B cell (primary cell): Measurements from ENCODE around the gene ATP6V1C2.

Experiments
- EZH2 ChIP-seq: IDR thresholded peaks from 2 replicates; pipeline ENCODE4 v1.6.1; 2012; ENCODE audit warnings: borderline replicate concordance, low read depth, mild to moderate bottlenecking, moderate library complexity, low read length; ENCODE audit not compliant: insufficient read depth, poor library complexity, severe bottlenecking
- TF ChIP-seq, protein P1 (sequence below): fragments of 200-600 bp; IDR thresholded peaks from one replicate; pipeline ENCODE4 v1.8.0; 2022; ENCODE audit warnings: antibody characterized with exemption, mild to moderate bottlenecking

GRCh38 chr2:10761591-10761990 is 40.2 kb downstream of the ATP6V1C2 start:
- TF ChIP-seq, protein P1, sequence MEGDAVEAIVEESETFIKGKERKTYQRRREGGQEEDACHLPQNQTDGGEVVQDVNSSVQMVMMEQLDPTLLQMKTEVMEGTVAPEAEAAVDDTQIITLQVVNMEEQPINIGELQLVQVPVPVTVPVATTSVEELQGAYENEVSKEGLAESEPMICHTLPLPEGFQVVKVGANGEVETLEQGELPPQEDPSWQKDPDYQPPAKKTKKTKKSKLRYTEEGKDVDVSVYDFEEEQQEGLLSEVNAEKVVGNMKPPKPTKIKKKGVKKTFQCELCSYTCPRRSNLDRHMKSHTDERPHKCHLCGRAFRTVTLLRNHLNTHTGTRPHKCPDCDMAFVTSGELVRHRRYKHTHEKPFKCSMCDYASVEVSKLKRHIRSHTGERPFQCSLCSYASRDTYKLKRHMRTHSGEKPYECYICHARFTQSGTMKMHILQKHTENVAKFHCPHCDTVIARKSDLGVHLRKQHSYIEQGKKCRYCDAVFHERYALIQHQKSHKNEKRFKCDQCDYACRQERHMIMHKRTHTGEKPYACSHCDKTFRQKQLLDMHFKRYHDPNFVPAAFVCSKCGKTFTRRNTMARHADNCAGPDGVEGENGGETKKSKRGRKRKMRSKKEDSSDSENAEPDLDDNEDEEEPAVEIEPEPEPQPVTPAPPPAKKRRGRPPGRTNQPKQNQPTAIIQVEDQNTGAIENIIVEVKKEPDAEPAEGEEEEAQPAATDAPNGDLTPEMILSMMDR: no peak
- no peak for TF ChIP-seq EZH2
